Stimulated activated naive CD8-positive, alpha-beta T cell treated with anti-CD3 and anti-CD28 coated beads, Interleukin-15, amount 100 ng/mL, for 72 hours (primary cell): ENCODE data around the gene ABCC10.

Experiments
- ATAC-seq: fragments of 150-1000 bp; cut with Tn5 transposase; 2 replicates; pipeline ENCODE4 v1.10.0; 2021; ENCODE audit warnings: mild to moderate bottlenecking, moderate library complexity
- DNase-seq, 2 donors: peaks; one replicate each; pipeline ENCODE4 v3.0.0; 2021 to 2022
- H3K27ac Mint-ChIP-seq, 2 donors: one replicate each; pipeline ENCODE4 v1.8.0; 2022; ENCODE audit warnings: mild to moderate bottlenecking in 2 of 2, mixed read lengths in 2 of 2, moderate library complexity in 2 of 2
- H3K27me3 Mint-ChIP-seq: one replicate; pipeline ENCODE4 v1.8.0; 2022; ENCODE audit warnings: mixed read lengths
- H3K4me1 Mint-ChIP-seq: one replicate; pipeline ENCODE4 v1.8.0; 2022; ENCODE audit warnings: mild to moderate bottlenecking, mixed read lengths
- H3K4me3 Mint-ChIP-seq, 2 donors: one replicate each; pipeline ENCODE4 v1.8.0; 2022; ENCODE audit warnings: mild to moderate bottlenecking in 2 of 2, mixed read lengths in 2 of 2, moderate library complexity in 1 of 2
- H3K9me3 Mint-ChIP-seq, 2 donors: one replicate each; pipeline ENCODE4 v1.8.0; 2022; ENCODE audit warnings: mixed read lengths in 2 of 2

The ABCC10 gene

DNA sequence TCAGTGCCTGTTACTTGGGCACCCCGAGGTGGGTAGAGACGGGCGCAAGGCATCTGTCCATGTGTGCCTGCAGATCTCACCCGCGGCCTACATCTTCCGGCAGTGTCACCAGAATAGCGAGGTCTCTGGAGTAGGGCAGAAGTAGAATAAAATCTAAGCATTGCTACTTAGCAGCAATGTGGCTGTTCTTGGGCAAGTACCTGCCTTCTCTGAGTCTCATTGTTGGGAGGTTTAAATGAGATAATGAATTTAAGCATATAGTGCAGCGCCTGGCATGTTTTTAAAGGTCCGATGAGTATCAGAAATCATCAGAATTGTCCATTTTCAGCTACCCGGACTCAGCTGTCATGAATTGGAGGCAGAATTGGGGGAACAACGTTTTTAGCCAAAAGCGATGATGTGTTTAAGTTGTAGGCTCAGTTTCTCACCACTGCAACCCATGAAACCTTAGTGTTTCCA is 800 bp downstream of the ABCC10 start:
- Mint-ChIP-seq H3K4me3 (peak overlapping the region; percentile 93 to 96), H3K27me3 (no peaks in the 10 kb centered on the region), H3K9me3 (no peaks in the 10 kb centered on the region), H3K27ac (peak overlapping the region; percentile 96 to 99), H3K4me1 (peaks cover 18% of the 10 kb centered on the region)
- DNase-seq = no peak
- no peak for ATAC-seq

- H3K27me3 Mint-ChIP-seq = no peaks in the 10 kb centered on the region
- no peaks in the 10 kb centered on the region for H3K9me3 Mint-ChIP-seq
- ATAC-seq = no peak
- peak overlapping the region in 1 of 2 donors; percentile 96 for H3K27ac Mint-ChIP-seq
- H3K4me3 Mint-ChIP-seq = peak overlapping the region; percentile 93 to 96
- DNase-seq = no peak
- H3K4me1 Mint-ChIP-seq = peaks cover 18% of the 10 kb centered on the region
These were observed 1.5 kb downstream of the ABCC10 start for GRCh38 chr6:43428874-43429273.

DNA sequence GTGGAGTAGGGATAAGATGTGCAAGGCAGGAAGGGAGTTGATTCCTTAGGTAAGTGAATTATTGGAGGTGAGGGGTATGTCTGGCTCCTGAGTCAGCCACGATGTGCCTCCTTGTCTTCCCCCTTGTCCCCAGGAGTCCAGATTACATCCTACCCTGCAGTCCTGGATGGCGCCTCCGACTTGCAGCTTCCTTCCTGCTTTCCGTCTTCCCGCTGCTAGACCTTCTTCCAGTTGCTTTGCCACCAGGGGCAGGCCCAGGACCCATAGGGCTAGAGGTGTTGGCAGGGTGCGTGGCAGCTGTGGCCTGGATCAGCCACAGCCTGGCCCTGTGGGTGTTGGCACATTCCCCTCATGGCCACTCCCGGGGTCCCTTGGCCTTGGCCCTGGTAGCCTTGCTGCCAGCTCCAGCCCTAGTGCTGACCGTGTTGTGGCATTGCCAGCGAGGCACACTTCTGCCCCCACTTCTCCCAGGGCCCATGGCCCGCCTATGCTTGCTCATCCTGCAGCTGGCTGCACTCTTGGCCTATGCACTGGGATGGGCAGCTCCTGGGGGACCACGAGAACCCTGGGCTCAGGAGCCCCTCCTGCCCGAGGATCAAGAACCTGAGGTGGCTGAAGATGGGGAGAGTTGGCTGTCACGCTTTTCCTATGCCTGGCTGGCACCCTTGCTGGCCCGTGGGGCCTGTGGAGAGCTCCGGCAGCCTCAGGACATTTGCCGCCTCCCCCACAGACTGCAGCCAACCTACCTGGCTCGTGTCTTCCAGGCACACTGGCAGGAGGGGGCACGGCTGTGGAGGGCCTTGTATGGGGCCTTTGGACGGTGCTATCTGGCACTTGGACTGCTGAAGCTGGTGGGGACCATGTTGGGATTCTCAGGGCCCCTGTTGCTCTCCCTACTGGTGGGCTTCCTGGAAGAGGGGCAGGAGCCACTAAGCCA is 4.9 kb downstream of the ABCC10 start:
- Mint-ChIP-seq H3K27ac (no peak overlapping the region), H3K4me1 (peaks cover 26% of the 10 kb centered on the region), H3K9me3 (no peaks in the 10 kb centered on the region), H3K27me3 (no peaks in the 10 kb centered on the region), H3K4me3 (no peak overlapping the region)
- DNase-seq = no peak
- no peak for ATAC-seq

DNA sequence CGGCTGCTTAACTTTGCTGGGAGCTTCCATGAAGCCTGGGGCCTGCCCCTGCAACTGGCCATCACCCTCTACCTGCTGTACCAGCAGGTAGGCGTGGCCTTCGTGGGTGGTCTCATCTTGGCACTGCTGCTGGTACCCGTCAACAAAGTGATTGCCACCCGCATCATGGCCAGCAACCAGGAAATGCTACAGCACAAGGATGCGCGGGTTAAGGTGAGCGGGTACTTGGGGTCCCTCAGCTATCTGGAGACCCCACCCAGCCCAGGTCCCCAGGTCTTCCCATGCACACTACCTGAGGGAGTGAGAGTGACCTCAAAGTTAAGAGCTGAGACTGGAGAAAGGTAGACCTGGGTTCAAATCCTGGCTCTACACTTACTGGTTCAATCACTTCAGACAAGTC is 5.8 kb downstream of the ABCC10 start:
- Mint-ChIP-seq H3K9me3 (no peaks in the 10 kb centered on the region), H3K4me3 (no peak overlapping the region), H3K27ac (no peak overlapping the region), H3K4me1 (peaks cover 24% of the 10 kb centered on the region), H3K27me3 (no peaks in the 10 kb centered on the region)
- DNase-seq (no peak), ATAC-seq (no peak)

DNA sequence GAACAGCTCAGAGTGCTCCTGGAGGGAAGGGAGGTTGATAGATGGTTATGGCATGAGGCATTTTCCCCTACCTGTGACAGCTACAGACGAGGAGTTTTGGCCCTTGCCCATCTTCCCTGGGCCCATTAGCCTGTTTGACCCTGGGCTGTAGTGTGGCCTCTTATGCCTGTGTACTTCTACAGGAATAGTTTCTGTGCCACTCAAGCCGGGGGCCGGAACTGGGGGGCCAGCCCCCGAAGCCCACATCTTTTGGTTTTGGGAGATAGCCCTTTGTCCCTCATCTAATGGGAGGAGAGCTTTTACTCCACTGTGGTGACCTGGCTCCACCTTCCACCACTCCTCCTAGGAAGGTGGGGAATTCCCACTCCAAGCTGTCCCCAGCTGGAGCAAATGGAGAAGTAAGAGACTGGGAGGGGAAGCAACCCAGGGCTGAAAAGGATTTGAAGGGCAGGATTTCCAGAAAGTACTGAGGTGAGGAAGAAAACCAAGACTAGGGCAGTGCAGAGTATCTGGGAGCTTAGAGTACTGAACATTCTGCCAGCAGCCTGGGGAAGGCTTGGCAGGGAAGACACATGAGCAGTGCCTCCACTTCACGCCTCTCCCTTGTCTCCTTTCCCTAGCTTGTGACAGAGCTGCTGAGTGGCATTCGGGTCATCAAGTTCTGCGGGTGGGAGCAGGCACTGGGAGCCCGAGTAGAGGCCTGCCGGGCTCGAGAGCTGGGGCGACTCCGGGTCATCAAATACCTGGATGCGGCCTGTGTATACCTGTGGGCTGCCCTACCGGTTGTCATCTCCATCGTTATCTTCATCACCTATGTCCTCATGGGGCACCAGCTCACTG is 6.9 kb downstream of the ABCC10 start:
- peak overlapping the region; percentile 40 to 91 for H3K27ac Mint-ChIP-seq

GRCh38 chr6:43434943-43435342 is 7.6 kb downstream of the ABCC10 start:
- H3K27ac Mint-ChIP-seq = no peak overlapping the region
- H3K4me1 Mint-ChIP-seq = peaks cover 13% of the 10 kb centered on the region
- no peak overlapping the region for H3K4me3 Mint-ChIP-seq
- no peak for ATAC-seq
- no peaks in the 10 kb centered on the region for H3K9me3 Mint-ChIP-seq
- DNase-seq = no peak
- no peaks in the 10 kb centered on the region for H3K27me3 Mint-ChIP-seq

More for the DNA sequence above, 6.9 kb downstream of the ABCC10 start:
- H3K4me3 Mint-ChIP-seq = no peak overlapping the region
- no peaks in the 10 kb centered on the region for H3K27me3 Mint-ChIP-seq
- no peaks in the 10 kb centered on the region for H3K9me3 Mint-ChIP-seq
- ATAC-seq (no peak), DNase-seq (no peak)
- peaks cover 14% of the 10 kb centered on the region for H3K4me1 Mint-ChIP-seq

- H3K27ac Mint-ChIP-seq = no peak overlapping the region
- DNase-seq = no peak
- ATAC-seq = no peak
These were observed 8.5 kb downstream of the ABCC10 start for GRCh38 chr6:43435682-43436437.

DNA sequence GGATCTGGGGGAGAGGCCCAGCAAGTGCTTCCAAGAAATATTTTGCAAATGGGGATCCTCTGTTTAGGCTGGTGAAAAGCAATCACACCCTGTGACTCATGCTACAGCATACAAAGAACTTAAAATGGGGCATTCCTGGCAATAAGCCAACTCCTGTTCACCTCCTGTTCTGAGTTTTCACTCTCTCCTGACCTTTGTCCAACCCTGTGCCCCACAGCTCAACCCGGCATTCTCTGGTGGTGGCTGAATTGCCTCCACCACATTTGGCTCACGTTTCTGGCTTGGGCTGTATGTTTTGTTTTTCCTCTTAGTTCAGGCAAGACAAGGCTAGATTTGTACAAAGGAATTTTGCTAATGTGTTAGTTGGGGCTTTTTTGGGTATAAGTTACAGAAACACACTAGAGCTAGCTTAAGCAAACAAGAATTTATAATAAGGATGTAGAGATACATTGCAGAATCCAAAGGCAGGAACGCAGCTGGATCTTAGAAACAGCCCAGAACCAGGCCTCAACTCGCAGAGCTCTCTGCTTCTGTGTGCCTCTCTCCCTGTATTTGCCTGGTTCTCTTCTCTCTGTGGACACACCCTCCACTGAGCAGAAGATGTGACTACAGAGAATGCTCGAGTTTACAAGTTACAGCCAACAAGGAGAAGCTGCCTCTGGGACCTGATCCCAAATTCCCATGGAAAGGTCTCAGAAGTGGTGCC is 9.4 kb downstream of the ABCC10 start:
- H3K4me3 Mint-ChIP-seq = no peak overlapping the region
- H3K9me3 Mint-ChIP-seq = no peaks in the 10 kb centered on the region
- ATAC-seq (no peak), DNase-seq (no peak)
- H3K27ac Mint-ChIP-seq = no peak overlapping the region
- H3K27me3 Mint-ChIP-seq = no peaks in the 10 kb centered on the region
- peaks cover 13% of the 10 kb centered on the region for H3K4me1 Mint-ChIP-seq

More at GRCh38 chr6:43435682-43436437, 8.5 kb downstream of the ABCC10 start:
- Mint-ChIP-seq H3K9me3 (no peaks in the 10 kb centered on the region), H3K4me3 (no peak overlapping the region), H3K27me3 (no peaks in the 10 kb centered on the region), H3K4me1 (peaks cover 13% of the 10 kb centered on the region)

DNA sequence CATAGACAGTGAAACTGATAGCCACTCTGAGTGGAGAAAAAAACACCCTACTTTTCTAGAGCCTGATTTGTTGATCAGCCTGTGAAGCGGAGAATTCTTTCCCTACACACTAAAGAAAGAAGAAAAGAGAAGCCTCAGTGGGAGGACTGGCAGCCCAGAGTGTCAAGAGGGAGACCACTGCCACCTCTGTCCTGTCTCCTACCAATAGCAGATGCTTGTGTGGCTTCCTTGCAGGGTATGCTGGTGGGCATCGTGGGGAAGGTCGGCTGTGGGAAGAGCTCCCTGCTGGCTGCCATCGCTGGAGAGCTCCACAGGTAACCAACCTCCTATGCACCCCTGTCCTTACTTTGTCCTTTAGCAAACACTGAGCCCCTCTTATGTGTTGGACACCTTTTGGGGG is 10.4 kb downstream of the ABCC10 start:
- no peaks in the 10 kb centered on the region for H3K9me3 Mint-ChIP-seq
- H3K4me3 Mint-ChIP-seq = no peak overlapping the region
- no peaks in the 10 kb centered on the region for H3K27me3 Mint-ChIP-seq
- peaks cover 13% of the 10 kb centered on the region for H3K4me1 Mint-ChIP-seq
- ATAC-seq = no peak
- no peak for DNase-seq
- peak overlapping the region; percentile 57 to 60 for H3K27ac Mint-ChIP-seq

GRCh38 chr6:43442935-43443334 is 15.6 kb downstream of the ABCC10 start:
- DNase-seq (no peak), ATAC-seq (no peak)
- H3K9me3 Mint-ChIP-seq = no peaks in the 10 kb centered on the region
- H3K4me3 Mint-ChIP-seq = no peak overlapping the region
- H3K27ac Mint-ChIP-seq = no peak overlapping the region
- H3K4me1 Mint-ChIP-seq = no peaks in the 10 kb centered on the region
- H3K27me3 Mint-ChIP-seq = no peaks in the 10 kb centered on the region

- Mint-ChIP-seq H3K4me1 (no peaks in the 10 kb centered on the region), H3K4me3 (no peak overlapping the region), H3K27me3 (no peaks in the 10 kb centered on the region), H3K9me3 (no peaks in the 10 kb centered on the region), H3K27ac (no peak overlapping the region)
- no peak for ATAC-seq
- no peak for DNase-seq
These were observed 16.7 kb downstream of the ABCC10 start for GRCh38 chr6:43444036-43444435.

DNA sequence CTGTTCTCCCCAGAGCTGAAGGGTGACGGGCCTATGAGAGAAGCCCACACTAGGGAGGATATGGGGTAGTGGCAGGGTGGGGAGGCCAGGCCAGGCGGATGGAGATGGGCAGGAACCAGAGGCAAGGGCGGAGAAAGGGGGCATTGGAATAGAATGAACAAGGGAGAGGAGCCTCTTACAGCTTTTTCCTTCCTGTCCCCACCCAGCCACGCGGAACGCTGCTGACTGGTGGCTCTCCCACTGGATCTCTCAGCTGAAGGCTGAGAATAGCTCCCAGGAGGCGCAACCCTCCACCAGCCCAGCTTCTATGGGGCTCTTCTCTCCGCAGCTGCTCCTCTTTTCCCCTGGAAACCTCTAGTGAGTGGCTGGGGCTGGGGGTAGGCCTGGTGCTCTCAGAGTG is 17.2 kb downstream of the ABCC10 start:
- Mint-ChIP-seq H3K4me1 (no peaks in the 10 kb centered on the region), H3K27ac (no peak overlapping the region), H3K27me3 (no peaks in the 10 kb centered on the region), H3K4me3 (no peak overlapping the region), H3K9me3 (no peaks in the 10 kb centered on the region)
- DNase-seq = no peak
- no peak for ATAC-seq

DNA sequence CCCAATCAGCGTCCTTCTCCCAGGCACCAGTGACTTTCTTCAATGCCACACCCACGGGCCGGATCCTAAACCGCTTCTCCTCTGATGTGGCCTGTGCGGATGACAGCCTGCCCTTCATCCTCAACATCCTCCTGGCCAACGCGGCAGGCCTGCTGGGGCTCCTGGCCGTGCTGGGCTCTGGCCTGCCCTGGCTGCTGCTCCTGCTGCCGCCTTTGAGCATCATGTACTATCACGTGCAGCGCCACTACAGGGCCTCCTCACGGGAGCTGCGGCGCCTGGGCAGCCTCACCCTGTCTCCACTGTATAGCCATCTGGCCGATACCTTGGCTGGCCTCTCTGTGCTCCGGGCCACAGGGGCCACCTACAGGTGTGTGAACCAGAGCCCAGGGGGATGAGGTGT is 18.2 kb downstream of the ABCC10 start:
- Mint-ChIP-seq H3K27ac (no peak overlapping the region), H3K27me3 (no peaks in the 10 kb centered on the region), H3K9me3 (no peaks in the 10 kb centered on the region), H3K4me3 (no peak overlapping the region), H3K4me1 (no peaks in the 10 kb centered on the region)
- ATAC-seq (no peak), DNase-seq (no peak)

GRCh38 chr6:43447604-43448003 is 20.3 kb downstream of the ABCC10 start:
- DNase-seq (no peak), ATAC-seq (no peak)
- H3K27me3 Mint-ChIP-seq = no peaks in the 10 kb centered on the region
- H3K4me1 Mint-ChIP-seq = no peaks in the 10 kb centered on the region
- H3K4me3 Mint-ChIP-seq = no peak overlapping the region
- H3K27ac Mint-ChIP-seq = peak overlapping the region; percentile 83 to 84
- H3K9me3 Mint-ChIP-seq = no peaks in the 10 kb centered on the region

- Mint-ChIP-seq H3K9me3 (no peaks in the 10 kb centered on the region), H3K27ac (no peak overlapping the region), H3K4me3 (no peak overlapping the region), H3K4me1 (no peaks in the 10 kb centered on the region), H3K27me3 (no peaks in the 10 kb centered on the region)
- ATAC-seq (no peak), DNase-seq (no peak)
These were observed 21.6 kb downstream of the ABCC10 start for GRCh38 chr6:43448916-43449315.
